WTC11 (cell line): ENCODE results near the gene RGS6. TPM values are rescaled to one million over a fixed set of nuclear protein-coding genes. Genes with fewer than 3 reads are reported as not detected.

Source experiments
- ATAC-seq: fragments of 200-7000 bp; cut with Tn5 transposase; 2 replicates; pipeline ENCODE4 v1.10.0; 2021; ENCODE audit warnings: mild to moderate bottlenecking, moderate library complexity
- CTCF ChIA-PET: fragments of 300-600 bp; sonication (Branson Sonifier 250); formaldehyde crosslinking; loops from one replicate; lab custom pipeline; 2021; ENCODE audit warnings: antibody characterized with exemption; lab: Charles Lee
- POLR2A ChIA-PET: fragments of 350-600 bp; sonication (Branson Sonifier 250); formaldehyde crosslinking; loops from one replicate; lab custom pipeline; 2021; ENCODE audit warnings: antibody characterized with exemption; lab: Charles Lee
- DNase-seq: peaks from one replicate; pipeline ENCODE4 v3.0.0; 2021; ENCODE audit warnings: low spot score
- H3K27ac Mint-ChIP-seq: 2 replicates; pipeline ENCODE4 v1.8.0; 2021; ENCODE audit warnings: mixed read lengths
- H3K27me3 Mint-ChIP-seq: 2 replicates; pipeline ENCODE4 v1.8.0; 2021; ENCODE audit warnings: low read depth, mild to moderate bottlenecking, moderate library complexity, mixed read lengths
- H3K36me3 Mint-ChIP-seq: 2 replicates; pipeline ENCODE4 v1.8.0; 2021; ENCODE audit warnings: mixed read lengths
- H3K4me1 Mint-ChIP-seq: 2 replicates; pipeline ENCODE4 v1.8.0; 2022; ENCODE audit warnings: mixed read lengths
- H3K4me3 Mint-ChIP-seq: 2 replicates; pipeline ENCODE4 v1.8.0; 2021; ENCODE audit warnings: mild to moderate bottlenecking, moderate library complexity, mixed read lengths
- H3K9me3 Mint-ChIP-seq: 2 replicates; pipeline ENCODE4 v1.8.0; 2021; ENCODE audit warnings: mixed read lengths
- ETV6 ChIP-seq: sonication (generic); formaldehyde crosslinking; IDR thresholded peaks from 2 replicates; pipeline ENCODE4 v1.8.1; 2022; ENCODE audit warnings: mild to moderate bottlenecking, missing genetic modification reagents
- FOXK1 ChIP-seq: sonication (generic); formaldehyde crosslinking; IDR thresholded peaks from 2 replicates; pipeline ENCODE4 v1.8.0; 2022; ENCODE audit warnings: mild to moderate bottlenecking, moderate library complexity, missing genetic modification reagents
- FOXP1 ChIP-seq: sonication (generic); formaldehyde crosslinking; IDR thresholded peaks from 2 replicates; pipeline ENCODE4 v1.8.0; 2022; ENCODE audit warnings: missing genetic modification reagents, mild to moderate bottlenecking, moderate library complexity, borderline replicate concordance
- GABPB1 ChIP-seq: sonication (generic); formaldehyde crosslinking; IDR thresholded peaks from 2 replicates; pipeline ENCODE4 v1.8.1; 2023; ENCODE audit warnings: mild to moderate bottlenecking, missing genetic modification reagents
- NR1H2 ChIP-seq: sonication (generic); formaldehyde crosslinking; IDR thresholded peaks from 2 replicates; pipeline ENCODE4 v1.9.0; 2021; ENCODE audit warnings: mild to moderate bottlenecking, moderate library complexity, missing genetic modification reagents
- NR2C2 ChIP-seq: sonication (generic); formaldehyde crosslinking; IDR thresholded peaks from 2 replicates; pipeline ENCODE4 v1.8.0; 2022; ENCODE audit warnings: mild to moderate bottlenecking, missing genetic modification reagents
- PRRX2 ChIP-seq: fragments of 250-450 bp; sonication (Bioruptor Pico); IDR thresholded peaks from 2 replicates; pipeline ENCODE4 v1.8.0; 2021; ENCODE audit warnings: mild to moderate bottlenecking
- RORB ChIP-seq: fragments of 250-450 bp; sonication (Bioruptor Pico); IDR thresholded peaks from 2 replicates; pipeline ENCODE4 v1.9.0; 2021; ENCODE audit warnings: mild to moderate bottlenecking
- ZNF423 ChIP-seq: fragments of 250-450 bp; sonication (Bioruptor Pico); IDR thresholded peaks from 2 replicates; pipeline ENCODE4 v2.1.2; 2022; ENCODE audit warnings: mild to moderate bottlenecking, moderate library complexity
- total RNA-seq: library from RNA; stranded (reverse); gene quantifications from 3 replicates; pipeline ENCODE4 v1.2.3, GENCODE V29; 2021
- TF ChIP-seq, protein P1 (sequence below): fragments of 250-450 bp; sonication (Bioruptor Pico); IDR thresholded peaks from 2 replicates; pipeline ENCODE4 v2.1.2; 2022; ENCODE audit warnings: mild to moderate bottlenecking, moderate library complexity
- TF ChIP-seq, protein P2 (sequence below): sonication (generic); formaldehyde crosslinking; IDR thresholded peaks from 2 replicates; pipeline ENCODE4 v1.8.0; 2022; ENCODE audit warnings: mild to moderate bottlenecking, missing genetic modification reagents
- TF ChIP-seq, protein P3 (sequence below): fragments of 250-450 bp; sonication (Bioruptor Pico); conservative IDR thresholded peaks from 2 replicates; pipeline ENCODE4 v1.9.0; 2021; ENCODE audit warnings: mild to moderate bottlenecking
- TF ChIP-seq, protein P4 (sequence below): sonication (generic); formaldehyde crosslinking; IDR thresholded peaks from 2 replicates; pipeline ENCODE4 v1.8.1; 2023; ENCODE audit warnings: mild to moderate bottlenecking, missing genetic modification reagents, moderate library complexity
- TF ChIP-seq, protein P5 (sequence below): sonication (generic); formaldehyde crosslinking; IDR thresholded peaks from 2 replicates; pipeline ENCODE4 v1.8.0; 2022; ENCODE audit warnings: missing genetic modification reagents
- TF ChIP-seq, protein P6 (sequence below): sonication (generic); formaldehyde crosslinking; IDR thresholded peaks from 2 replicates; pipeline ENCODE4 v1.8.1; 2023; ENCODE audit warnings: mild to moderate bottlenecking, missing genetic modification reagents, moderate library complexity

Gene RGS6
- total RNA-seq, 1 experiment from 2014 or later, result 1.0 TPM

DNA sequence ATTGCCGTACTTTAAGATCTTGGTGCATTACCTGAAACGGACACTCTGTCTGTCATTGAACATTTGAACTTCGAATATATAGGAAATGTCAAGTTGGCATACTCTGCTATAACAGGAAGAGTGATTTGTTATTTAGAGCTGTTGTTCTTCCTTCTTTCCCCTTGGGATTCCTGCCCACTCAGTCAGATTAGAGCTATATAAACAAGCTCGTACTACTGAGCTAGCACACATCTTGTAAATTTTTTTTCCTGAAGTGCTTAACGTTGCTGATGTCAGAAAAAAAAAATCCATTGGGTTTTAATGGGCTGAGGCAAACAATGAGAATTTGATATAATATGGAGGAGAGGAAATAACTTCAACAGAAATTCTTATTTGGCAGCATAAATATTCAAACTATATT, 26.8 kb downstream of the RGS6 start (continued):
- TF ChIP-seq ETV6 (CRISPR knock-in tag), result no peak
- TF ChIP-seq, protein P1, sequence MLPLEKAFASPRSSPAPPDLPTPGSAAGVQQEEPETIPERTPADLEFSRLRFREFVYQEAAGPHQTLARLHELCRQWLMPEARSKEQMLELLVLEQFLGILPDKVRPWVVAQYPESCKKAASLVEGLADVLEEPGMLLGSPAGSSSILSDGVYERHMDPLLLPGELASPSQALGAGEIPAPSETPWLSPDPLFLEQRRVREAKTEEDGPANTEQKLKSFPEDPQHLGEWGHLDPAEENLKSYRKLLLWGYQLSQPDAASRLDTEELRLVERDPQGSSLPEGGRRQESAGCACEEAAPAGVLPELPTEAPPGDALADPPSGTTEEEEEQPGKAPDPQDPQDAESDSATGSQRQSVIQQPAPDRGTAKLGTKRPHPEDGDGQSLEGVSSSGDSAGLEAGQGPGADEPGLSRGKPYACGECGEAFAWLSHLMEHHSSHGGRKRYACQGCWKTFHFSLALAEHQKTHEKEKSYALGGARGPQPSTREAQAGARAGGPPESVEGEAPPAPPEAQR (CRISPR knock-in tag), result no peak
- TF ChIP-seq FOXP1 (CRISPR knock-in tag), result no peak
- no peak for TF ChIP-seq ZNF423 (CRISPR knock-in tag)
- TF ChIP-seq FOXK1 (CRISPR knock-in tag), result no peak
- TF ChIP-seq, protein P2, sequence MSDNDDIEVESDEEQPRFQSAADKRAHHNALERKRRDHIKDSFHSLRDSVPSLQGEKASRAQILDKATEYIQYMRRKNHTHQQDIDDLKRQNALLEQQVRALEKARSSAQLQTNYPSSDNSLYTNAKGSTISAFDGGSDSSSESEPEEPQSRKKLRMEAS (CRISPR knock-in tag), result no peak
- TF ChIP-seq GABPB1 (CRISPR knock-in tag), result no peak
- TF ChIP-seq, protein P3, sequence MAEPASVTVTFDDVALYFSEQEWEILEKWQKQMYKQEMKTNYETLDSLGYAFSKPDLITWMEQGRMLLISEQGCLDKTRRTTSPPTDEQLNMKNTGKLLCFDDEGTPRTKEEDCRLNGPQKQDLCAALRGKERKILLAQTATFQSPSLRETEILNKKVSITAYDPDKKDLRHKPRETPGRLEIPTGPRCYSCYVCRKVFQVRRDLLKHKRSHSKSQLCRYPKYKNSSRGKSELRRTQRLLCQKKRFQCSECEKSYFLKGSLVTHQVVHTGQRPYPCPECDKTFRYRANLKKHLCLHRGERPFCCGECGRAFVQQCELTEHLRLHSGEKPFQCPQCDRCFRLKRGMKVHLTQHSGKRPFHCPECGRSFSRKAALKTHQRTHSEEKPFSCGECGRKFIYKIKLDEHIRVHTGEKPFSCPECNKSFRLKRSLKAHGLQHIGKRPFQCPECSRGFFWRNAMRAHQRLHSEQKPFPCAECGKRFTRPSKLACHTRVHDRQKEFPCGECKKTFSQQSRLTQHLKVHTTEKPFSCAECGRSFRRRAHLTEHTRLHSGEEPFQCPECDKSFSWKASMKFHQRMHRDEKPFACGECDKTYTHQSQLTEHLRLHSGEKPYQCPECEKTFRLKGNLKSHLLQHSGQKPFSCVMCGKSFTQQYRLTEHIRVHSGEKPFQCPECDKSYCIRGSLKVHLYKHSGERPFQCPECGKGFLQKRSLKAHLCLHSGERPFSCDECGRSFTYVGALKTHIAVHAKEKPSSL (CRISPR knock-in tag), result no peak

DNA sequence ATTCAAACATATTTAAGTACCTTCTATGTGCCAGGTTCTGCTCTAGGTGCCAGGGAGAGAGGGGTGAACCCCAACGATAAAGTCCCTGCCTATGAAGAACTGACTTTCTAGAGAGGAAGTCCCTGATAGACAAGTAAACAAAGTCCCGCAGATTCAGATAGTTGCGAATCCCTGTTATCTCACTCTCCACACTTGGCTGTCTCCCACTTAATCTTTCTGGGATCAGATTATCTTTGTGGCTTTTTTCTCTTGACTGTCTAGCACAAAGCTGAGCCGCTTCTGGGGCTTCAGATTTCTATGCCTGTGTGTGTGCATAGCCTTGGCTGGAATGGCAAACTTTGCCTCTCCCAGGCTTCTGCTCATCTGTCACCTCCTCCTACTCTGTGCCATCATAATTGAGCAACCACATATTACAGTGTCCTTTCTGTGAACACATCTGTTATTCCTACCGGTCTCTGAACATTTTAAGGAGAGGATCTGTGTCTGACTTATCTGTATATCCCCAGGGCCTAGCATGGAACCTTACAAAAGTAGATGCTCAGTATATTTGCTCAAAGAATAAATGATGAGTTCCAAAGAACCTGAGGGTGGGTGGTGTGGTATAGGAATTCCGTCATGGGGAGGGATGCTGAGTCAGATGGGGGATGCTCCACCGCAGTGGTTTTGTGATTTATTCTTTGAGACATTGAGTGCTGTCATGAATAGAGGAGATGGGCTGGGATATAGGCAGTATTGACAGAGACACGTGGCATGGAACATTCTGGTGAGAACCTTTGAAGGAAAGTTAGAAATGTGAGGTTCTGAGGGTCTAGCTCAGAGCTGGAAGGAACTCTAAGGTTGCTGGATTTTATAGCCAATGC, 28.5 kb downstream of the RGS6 start:
- Mint-ChIP-seq H3K9me3 (0 out of 2 replicates have a peak, but pooled peaks cover 4% of the 10 kb centered on the region), H3K27me3 (no peaks in the 10 kb centered on the region; the same call in 1 of the 2 replicates), H3K36me3 (no peaks in the 10 kb centered on the region), H3K4me3 (no peak overlapping the region), H3K27ac (no peak overlapping the region), H3K4me1 (no peaks in the 10 kb centered on the region)
- ATAC-seq (no peak), DNase-seq (no peak)
- no peak for TF ChIP-seq RORB (CRISPR knock-in tag)
- TF ChIP-seq NR1H2, result no peak
- no peak for TF ChIP-seq PRRX2 (CRISPR knock-in tag)
- TF ChIP-seq NR2C2 (CRISPR knock-in tag), result no peak
- TF ChIP-seq, protein P1 (CRISPR knock-in tag), result no peak
- TF ChIP-seq, protein P4, sequence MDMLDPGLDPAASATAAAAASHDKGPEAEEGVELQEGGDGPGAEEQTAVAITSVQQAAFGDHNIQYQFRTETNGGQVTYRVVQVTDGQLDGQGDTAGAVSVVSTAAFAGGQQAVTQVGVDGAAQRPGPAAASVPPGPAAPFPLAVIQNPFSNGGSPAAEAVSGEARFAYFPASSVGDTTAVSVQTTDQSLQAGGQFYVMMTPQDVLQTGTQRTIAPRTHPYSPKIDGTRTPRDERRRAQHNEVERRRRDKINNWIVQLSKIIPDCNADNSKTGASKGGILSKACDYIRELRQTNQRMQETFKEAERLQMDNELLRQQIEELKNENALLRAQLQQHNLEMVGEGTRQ, result no peak
- TF ChIP-seq, protein P5, sequence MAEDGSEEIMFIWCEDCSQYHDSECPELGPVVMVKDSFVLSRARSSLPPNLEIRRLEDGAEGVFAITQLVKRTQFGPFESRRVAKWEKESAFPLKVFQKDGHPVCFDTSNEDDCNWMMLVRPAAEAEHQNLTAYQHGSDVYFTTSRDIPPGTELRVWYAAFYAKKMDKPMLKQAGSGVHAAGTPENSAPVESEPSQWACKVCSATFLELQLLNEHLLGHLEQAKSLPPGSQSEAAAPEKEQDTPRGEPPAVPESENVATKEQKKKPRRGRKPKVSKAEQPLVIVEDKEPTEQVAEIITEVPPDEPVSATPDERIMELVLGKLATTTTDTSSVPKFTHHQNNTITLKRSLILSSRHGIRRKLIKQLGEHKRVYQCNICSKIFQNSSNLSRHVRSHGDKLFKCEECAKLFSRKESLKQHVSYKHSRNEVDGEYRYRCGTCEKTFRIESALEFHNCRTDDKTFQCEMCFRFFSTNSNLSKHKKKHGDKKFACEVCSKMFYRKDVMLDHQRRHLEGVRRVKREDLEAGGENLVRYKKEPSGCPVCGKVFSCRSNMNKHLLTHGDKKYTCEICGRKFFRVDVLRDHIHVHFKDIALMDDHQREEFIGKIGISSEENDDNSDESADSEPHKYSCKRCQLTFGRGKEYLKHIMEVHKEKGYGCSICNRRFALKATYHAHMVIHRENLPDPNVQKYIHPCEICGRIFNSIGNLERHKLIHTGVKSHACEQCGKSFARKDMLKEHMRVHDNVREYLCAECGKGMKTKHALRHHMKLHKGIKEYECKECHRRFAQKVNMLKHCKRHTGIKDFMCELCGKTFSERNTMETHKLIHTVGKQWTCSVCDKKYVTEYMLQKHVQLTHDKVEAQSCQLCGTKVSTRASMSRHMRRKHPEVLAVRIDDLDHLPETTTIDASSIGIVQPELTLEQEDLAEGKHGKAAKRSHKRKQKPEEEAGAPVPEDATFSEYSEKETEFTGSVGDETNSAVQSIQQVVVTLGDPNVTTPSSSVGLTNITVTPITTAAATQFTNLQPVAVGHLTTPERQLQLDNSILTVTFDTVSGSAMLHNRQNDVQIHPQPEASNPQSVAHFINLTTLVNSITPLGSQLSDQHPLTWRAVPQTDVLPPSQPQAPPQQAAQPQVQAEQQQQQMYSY (CRISPR knock-in tag), result no peak
- TF ChIP-seq, protein P6, sequence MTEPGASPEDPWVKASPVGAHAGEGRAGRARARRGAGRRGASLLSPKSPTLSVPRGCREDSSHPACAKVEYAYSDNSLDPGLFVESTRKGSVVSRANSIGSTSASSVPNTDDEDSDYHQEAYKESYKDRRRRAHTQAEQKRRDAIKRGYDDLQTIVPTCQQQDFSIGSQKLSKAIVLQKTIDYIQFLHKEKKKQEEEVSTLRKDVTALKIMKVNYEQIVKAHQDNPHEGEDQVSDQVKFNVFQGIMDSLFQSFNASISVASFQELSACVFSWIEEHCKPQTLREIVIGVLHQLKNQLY, result no peak
- CTCF ChIA-PET, result no interaction called here
- POLR2A ChIA-PET, result no interaction called here
